OCI-LY7 (cell line): ENCODE results near the gene RCOR3. TPM values are rescaled to one million over a fixed set of nuclear protein-coding genes. Genes with fewer than 3 reads are reported as not detected.

Experiments
- BruUV-seq: library from RNA; stranded (reverse); fragments of 400-500 nt; replicated peaks from 2 replicates; lab custom pipeline; 2021; lab: Mats Ljungman, UMichigan
- CTCF ChIA-PET: fragments of 300-600 bp; sonication (Branson Sonifier 250); formaldehyde crosslinking; loops from one replicate; lab custom pipeline; 2022; ENCODE audit warnings: antibody characterized with exemption; ENCODE audit not compliant: unreplicated experiment; lab: Charles Lee
- POLR2A ChIA-PET: fragments of 300-600 bp; sonication (Branson Sonifier 250); formaldehyde crosslinking; loops from one replicate; lab custom pipeline; 2022; ENCODE audit warnings: antibody characterized with exemption; lab: Charles Lee
- DNase-seq: peaks from one replicate; pipeline ENCODE4 v3.0.0-alpha.2; 2015; ENCODE audit warnings: low spot score
- H2AFZ ChIP-seq: fragments of 200-600 bp; sonication (generic), shearing (Covaris generic); 2 replicates; pipeline ENCODE4 v1.6.1; 2014; ENCODE audit warnings: mild to moderate bottlenecking, antibody characterized with exemption, low read length, moderate library complexity
- H3K27ac ChIP-seq: fragments of 200-600 bp; sonication (generic); 2 replicates; pipeline ENCODE4 v1.5.1; 2014; ENCODE audit warnings: mixed run types, low read depth, mild to moderate bottlenecking, moderate library complexity, low read length, inconsistent platforms; ENCODE audit not compliant: poor library complexity, severe bottlenecking
- H3K36me3 ChIP-seq: fragments of 200-600 bp; sonication (generic); 2 replicates; pipeline ENCODE4 v1.6.1; 2014; ENCODE audit warnings: mild to moderate bottlenecking, antibody characterized with exemption, low read length, moderate library complexity, mixed read lengths; ENCODE audit not compliant: insufficient read depth
- H3K4me1 ChIP-seq: fragments of 200-600 bp; sonication (generic); 2 replicates; pipeline ENCODE4 v1.5.1; 2014; ENCODE audit warnings: mild to moderate bottlenecking, low read length; ENCODE audit not compliant: insufficient read depth, poor library complexity, severe bottlenecking
- H3K4me2 ChIP-seq: fragments of 200-600 bp; sonication (generic); 2 replicates; pipeline ENCODE4 v1.6.1; 2014; ENCODE audit warnings: mild to moderate bottlenecking, low read length
- H3K4me3 ChIP-seq: fragments of 200-600 bp; sonication (generic); 2 replicates; pipeline ENCODE4 v1.5.1; 2014; ENCODE audit warnings: mild to moderate bottlenecking, low read depth, low read length; ENCODE audit not compliant: poor library complexity, severe bottlenecking
- H3K79me2 ChIP-seq: fragments of 200-600 bp; sonication (generic); 2 replicates; pipeline ENCODE4 v1.6.1; 2016; ENCODE audit warnings: low read depth, mild to moderate bottlenecking, low read length, moderate library complexity, mixed read lengths; ENCODE audit not compliant: insufficient read depth
- H3K9me2 ChIP-seq: fragments of 200-600 bp; sonication (generic); 2 replicates; pipeline ENCODE4 v1.6.1; 2016; ENCODE audit warnings: mild to moderate bottlenecking, low read length, mixed read lengths; ENCODE audit not compliant: insufficient read depth
- H3K9me3 ChIP-seq: fragments of 200-600 bp; sonication (generic); 2 replicates; pipeline ENCODE4 v1.6.1; 2014; ENCODE audit warnings: mild to moderate bottlenecking, mixed run types, low read length, mixed read lengths
- H4K20me1 ChIP-seq: fragments of 200-600 bp; sonication (generic); 2 replicates; pipeline ENCODE4 v1.6.1; 2014; ENCODE audit warnings: mild to moderate bottlenecking, antibody characterized with exemption, low read length, moderate library complexity, mixed read lengths; ENCODE audit not compliant: insufficient read depth
- CTCF ChIP-seq: fragments of 200-600 bp; sonication (generic); conservative IDR thresholded peaks from 2 replicates; pipeline ENCODE4 v1.5.1; 2014; ENCODE audit warnings: mild to moderate bottlenecking, antibody characterized with exemption, low read length, moderate library complexity, mixed read lengths
- EZH2phosphoT487 ChIP-seq: fragments of 200-600 bp; sonication (generic); IDR thresholded peaks from 2 replicates; pipeline ENCODE4 v1.6.1; 2018; ENCODE audit warnings: low read depth, borderline replicate concordance, mild to moderate bottlenecking, mixed run types, antibody characterized with exemption, low read length, moderate library complexity, mixed read lengths
- intact Hi-C: fragments of 100-400 bp; cut with micrococcal nuclease; formaldehyde crosslinking; loops from one replicate; pipeline ENCODE4 v1.10.0; 2022; ENCODE audit not compliant: unreplicated experiment
- total RNA-seq, 2 experiments: library from RNA; depleted of rRNA in 1 of 2; stranded (reverse); fragments of >200 nt in 1 of 2; shearing (Covaris generic) in 1 of 2; gene quantifications; 2 replicates each; pipeline ENCODE4 v1.2.3, GENCODE V29; 2014 to 2022

Gene RCOR3
- total RNA-seq, 2 experiments from 2014 or later: 34.8 to 62.3 TPM

- intact Hi-C loops: no loop called here
- CTCF ChIA-PET: interaction anchor here (1.2 to 4.4 kb wide), 2 partner anchors 9 to 12 kb away, joined by 4 to 38 read pairs; partner anchors contain the start of gene TRAF5
Measured at GRCh38 chr1:211336161-211336560, 77.0 kb downstream of the RCOR3 start.

GRCh38 chr1:211336775-211337174 is 77.6 kb downstream of the RCOR3 start:
- intact Hi-C loops: no loop called here
- no TSS peak for BruUV-seq
- TF ChIP-seq CTCF (no peak), EZH2phosphoT487 (no peak)
- H3K4me2 ChIP-seq: peak overlapping the region; percentile 86
- no peak overlapping the region for H2AFZ ChIP-seq
- no peak for DNase-seq
- peak overlapping the region; percentile 56 for H3K4me3 ChIP-seq
- ChIA-PET POLR2A (interaction anchor here (0.5 to 4.7 kb wide), 8 partner anchors 8 to 723 kb away, joined by 3 to 39 read pairs (median 8); partner anchors contain the start of gene TRAF5), CTCF (interaction anchor here (4.4 kb wide), 1 partner anchor 9 kb away, joined by 38 read pairs; the partner anchor contains the start of gene TRAF5)
- H3K9me2 ChIP-seq: no peaks in the 10 kb centered on the region
- peaks cover 79% of the 10 kb centered on the region for H3K79me2 ChIP-seq
- H3K4me1 ChIP-seq: peaks cover 81% of the 10 kb centered on the region
- H3K36me3 ChIP-seq: 0 out of 2 replicates have a peak, but pooled peaks cover 4% of the 10 kb centered on the region
- peak overlapping the region; percentile 87 for H3K27ac ChIP-seq
- H3K9me3 ChIP-seq: no peaks in the 10 kb centered on the region
- no peaks in the 10 kb centered on the region; the same call in 1 of the 2 replicates for H4K20me1 ChIP-seq

More at GRCh38 chr1:211336161-211336560, 77.0 kb downstream of the RCOR3 start:
- Histone ChIP-seq H2AFZ (no peak overlapping the region), H3K9me3 (no peaks in the 10 kb centered on the region), H3K4me3 (peak overlapping the region; percentile 56), H3K4me2 (peak overlapping the region; percentile 86), H3K79me2 (peaks cover 78% of the 10 kb centered on the region), H4K20me1 (no peaks in the 10 kb centered on the region), H3K36me3 (0 out of 2 replicates have a peak, but pooled peaks cover 4% of the 10 kb centered on the region), H3K4me1 (peaks cover 84% of the 10 kb centered on the region), H3K9me2 (no peaks in the 10 kb centered on the region), H3K27ac (peak overlapping the region; percentile 87)
- POLR2A ChIA-PET: interaction anchor here (0.5 to 4.7 kb wide), 10 partner anchors 7 to 1239 kb away, joined by 3 to 39 read pairs (median 4); partner anchors contain the start of gene TRAF5
- DNase-seq: peak; percentile 16
- TF ChIP-seq CTCF: no peak
- TF ChIP-seq EZH2phosphoT487: no peak
- BruUV-seq: no TSS peak
